Skeletal muscle tissue (tissue), 1 donor: ENCODE results near the gene SOBP. TPM values are rescaled to one million over a fixed set of nuclear protein-coding genes. Genes with fewer than 3 reads are reported as not detected.

ENCODE experiments used
- total RNA-seq: library from RNA; depleted of rRNA; stranded (reverse); fragments of >200 nt; gene quantifications from one replicate; pipeline ENCODE4 v1.2.3, GENCODE V29; 2014

The SOBP gene
- total RNA-seq, 1 donor from 2014 or later: 20.4 TPM

Other genes with a start within 250 kb of the SOBP start
- 6.8 TPM for gene PDSS2, start 30.6 kb upstream of the SOBP start, total RNA-seq